Neural cell (in vitro differentiated cells): ENCODE measurements around the gene KCTD15. TPM values are rescaled to one million over a fixed set of nuclear protein-coding genes. Genes with fewer than 3 reads are reported as not detected.

ENCODE experiments used
- H2AFZ ChIP-seq: fragments of 200-600, 300-800 bp; sonication (generic), shearing (Covaris generic); 2 replicates; pipeline ENCODE4 v1.6.0; 2014; ENCODE audit warnings: low read depth, mild to moderate bottlenecking, antibody characterized with exemption, low read length, moderate library complexity
- H3F3A ChIP-seq: fragments of 200-600 bp; shearing (Covaris generic); 2 replicates; pipeline ENCODE4 v1.6.1; 2016; ENCODE audit warnings: mild to moderate bottlenecking, moderate library complexity, mixed read lengths, antibody characterized with exemption, low read length; ENCODE audit not compliant: insufficient read depth, poor library complexity, severe bottlenecking
- H3K27ac ChIP-seq: fragments of 200-600, 300-800 bp; sonication (generic), shearing (Covaris generic); 2 replicates; pipeline ENCODE4 v1.5.1; 2014; ENCODE audit warnings: mild to moderate bottlenecking, low read length, moderate library complexity
- H3K27me3 ChIP-seq: fragments of 300-800, 200-600 bp; sonication (generic), shearing (Covaris generic); 2 replicates; pipeline ENCODE4 v1.6.0; 2014; ENCODE audit warnings: mild to moderate bottlenecking, low read depth, low read length, moderate library complexity; ENCODE audit not compliant: insufficient read depth
- H3K36me3 ChIP-seq: fragments of 300-800, 200-600 bp; sonication (generic), shearing (Covaris generic); 2 replicates; pipeline ENCODE4 v1.5.1; 2014; ENCODE audit warnings: mild to moderate bottlenecking, antibody characterized with exemption, low read length, moderate library complexity; ENCODE audit not compliant: insufficient read depth
- H3K4me2 ChIP-seq: fragments of 300-800, 200-600 bp; sonication (generic), shearing (Covaris generic); 2 replicates; pipeline ENCODE4 v1.6.0; 2014; ENCODE audit warnings: mild to moderate bottlenecking, low read length
- H3K4me3 ChIP-seq: fragments of 300-800, 200-600 bp; sonication (generic), shearing (Covaris generic); 2 replicates; pipeline ENCODE4 v1.5.1; 2014; ENCODE audit warnings: mild to moderate bottlenecking, low read length, moderate library complexity
- H3K79me2 ChIP-seq: fragments of 200-600 bp; shearing (Covaris generic); replicated peaks from 2 replicates; pipeline ENCODE4 v1.6.0; 2014; ENCODE audit warnings: mild to moderate bottlenecking, low read length, moderate library complexity; ENCODE audit not compliant: insufficient read depth
- H3K9ac ChIP-seq: fragments of 300-800, 200-600 bp; sonication (generic), shearing (Covaris generic); 2 replicates; pipeline ENCODE4 v1.6.1; 2016; ENCODE audit warnings: mild to moderate bottlenecking, low read length, mixed read lengths
- H3K9me2 ChIP-seq: fragments of 200-600 bp; shearing (Covaris generic); 2 replicates; pipeline ENCODE4 v1.6.1; 2016; ENCODE audit warnings: mild to moderate bottlenecking, low read length, mixed read lengths; ENCODE audit not compliant: insufficient read depth
- H3K9me3 ChIP-seq: fragments of 200-600, 300-800 bp; sonication (generic), shearing (Covaris generic); 2 replicates; pipeline ENCODE4 v1.6.1; 2016; ENCODE audit warnings: mild to moderate bottlenecking, mixed run types, low read length, moderate library complexity, mixed read lengths
- H4K20me1 ChIP-seq: fragments of 200-600 bp; shearing (Covaris generic); 2 replicates; pipeline ENCODE4 v1.6.1; 2016; ENCODE audit warnings: mild to moderate bottlenecking, mixed run types; ENCODE audit not compliant: insufficient read depth
- CTCF ChIP-seq: fragments of 450-650 bp; IDR thresholded peaks from 2 replicates; pipeline ENCODE4 v1.5.1; 2014; ENCODE audit warnings: antibody characterized with exemption, mild to moderate bottlenecking, moderate library complexity; ENCODE audit not compliant: poor library complexity, severe bottlenecking
- EP300 ChIP-seq: fragments of 450-650 bp; conservative IDR thresholded peaks from 2 replicates; pipeline ENCODE4 v1.6.1; 2014; ENCODE audit warnings: antibody characterized with exemption, mild to moderate bottlenecking, moderate library complexity; ENCODE audit not compliant: poor library complexity, severe bottlenecking
- EZH2 ChIP-seq: fragments of 200-600, 300-800 bp; shearing (Covaris generic), sonication (generic); IDR thresholded peaks from 2 replicates; pipeline ENCODE4 v1.6.1; 2014; ENCODE audit warnings: antibody characterized with exemption, low read length, borderline replicate concordance, mild to moderate bottlenecking; ENCODE audit not compliant: insufficient read depth, poor library complexity, severe bottlenecking
- MXI1 ChIP-seq: fragments of 450-650 bp; conservative IDR thresholded peaks from 2 replicates; pipeline ENCODE4 v1.6.1; 2014; ENCODE audit warnings: antibody characterized with exemption, mild to moderate bottlenecking; ENCODE audit not compliant: poor library complexity, severe bottlenecking
- POLR2AphosphoS5 ChIP-seq: IDR thresholded peaks from 2 replicates; pipeline ENCODE4 v1.6.1; 2012
- RAD21 ChIP-seq: fragments of 450-650 bp; conservative IDR thresholded peaks from 2 replicates; pipeline ENCODE4 v1.6.1; 2014; ENCODE audit warnings: antibody characterized with exemption, mild to moderate bottlenecking, moderate library complexity
- REST ChIP-seq: IDR thresholded peaks from 2 replicates; pipeline ENCODE4 v1.6.1; 2012; ENCODE audit warnings: borderline replicate concordance
- SMC3 ChIP-seq: fragments of 450-650 bp; conservative IDR thresholded peaks from 2 replicates; pipeline ENCODE4 v1.6.1; 2014; ENCODE audit warnings: antibody characterized with exemption, mild to moderate bottlenecking, moderate library complexity; ENCODE audit not compliant: poor library complexity
- TAF1 ChIP-seq: IDR thresholded peaks from 2 replicates; pipeline ENCODE4 v1.6.1; 2012; ENCODE audit warnings: low read depth
- polyA plus RNA-seq: library from polyadenylated mRNA; depleted of rRNA; stranded (reverse); fragments of >200 nt; gene quantifications from 2 replicates; pipeline ENCODE4 v1.2.3, GENCODE V29; 2014

Gene KCTD15
- polyA plus RNA-seq, 1 donor from 2014 or later: 67.9 TPM

- no peak overlapping the region for H3K4me2 ChIP-seq
- H3K36me3 ChIP-seq: no peaks in the 10 kb centered on the region
- H2AFZ ChIP-seq: no peak overlapping the region
- H3K27me3 ChIP-seq: no peaks in the 10 kb centered on the region
- H3K27ac ChIP-seq: no peak overlapping the region
- H4K20me1 ChIP-seq: no peaks in the 10 kb centered on the region
- no peaks in the 10 kb centered on the region for H3F3A ChIP-seq
- H3K9me3 ChIP-seq: no peaks in the 10 kb centered on the region
- H3K9me2 ChIP-seq: no peaks in the 10 kb centered on the region
- H3K79me2 ChIP-seq: no peaks in the 10 kb centered on the region
- no peak overlapping the region for H3K4me3 ChIP-seq
- H3K9ac ChIP-seq: no peak overlapping the region
- TF ChIP-seq RAD21: no peak
- no peak for TF ChIP-seq REST
Observed at GRCh38 chr19:33780251-33780650, 16.4 kb upstream of the KCTD15 start.

- Histone ChIP-seq H4K20me1 (no peaks in the 10 kb centered on the region), H2AFZ (no peak overlapping the region), H3K9me2 (no peaks in the 10 kb centered on the region), H3K4me3 (no peak overlapping the region), H3K79me2 (no peaks in the 10 kb centered on the region), H3K4me2 (no peak overlapping the region), H3K9ac (no peak overlapping the region), H3F3A (no peaks in the 10 kb centered on the region), H3K9me3 (no peaks in the 10 kb centered on the region), H3K27me3 (no peaks in the 10 kb centered on the region), H3K27ac (no peak overlapping the region), H3K36me3 (no peaks in the 10 kb centered on the region)
- TF ChIP-seq MXI1 (no peak), SMC3 (no peak), CTCF (no peak), EZH2 (no peak), POLR2AphosphoS5 (no peak), TAF1 (no peak), RAD21 (no peak), EP300 (no peak)
Observed at GRCh38 chr19:33780746-33781145, 15.9 kb upstream of the KCTD15 start.

- Histone ChIP-seq H3K9me2 (no peaks in the 10 kb centered on the region), H3K9me3 (no peaks in the 10 kb centered on the region), H3K79me2 (no peaks in the 10 kb centered on the region), H3K27me3 (no peaks in the 10 kb centered on the region), H3K4me3 (no peak overlapping the region), H3K36me3 (no peaks in the 10 kb centered on the region), H2AFZ (no peak overlapping the region), H3K4me2 (no peak overlapping the region), H3F3A (no peaks in the 10 kb centered on the region), H3K27ac (no peak overlapping the region), H4K20me1 (no peaks in the 10 kb centered on the region), H3K9ac (no peak overlapping the region)
- TF ChIP-seq TAF1: no peak
- TF ChIP-seq CTCF: no peak
- TF ChIP-seq EZH2: no peak
- TF ChIP-seq RAD21: no peak
Observed at GRCh38 chr19:33781415-33781935, 15.2 kb upstream of the KCTD15 start.
